Lower leg skin (tissue), 4 donors: ENCODE results near the gene OR1E2. TPM values are rescaled to one million over a fixed set of nuclear protein-coding genes. Genes with fewer than 3 reads are reported as not detected.

Experiments
- DNase-seq, 2 donors: peaks; one replicate each; pipeline ENCODE4 v3.0.0-alpha.2; 2019; ENCODE audit warnings: low spot score in 2 of 2
- H3K4me3 ChIP-seq: fragments of 200-600 bp; sonication (generic); 2 replicates; pipeline ENCODE4 v1.5.1; 2017; ENCODE audit warnings: mild to moderate bottlenecking, low read depth; ENCODE audit not compliant: poor library complexity, severe bottlenecking
- CTCF ChIP-seq, 3 donors: fragments of 450-650 bp; IDR thresholded peaks; one replicate each; pipeline ENCODE4 v1.5.1; 2016; ENCODE audit warnings: antibody characterized with exemption in 3 of 3, mild to moderate bottlenecking in 3 of 3, moderate library complexity in 2 of 3
- POLR2A ChIP-seq, 2 donors: fragments of 450-650 bp; IDR thresholded peaks; one replicate each; pipeline ENCODE4 v1.6.1; 2016 to 2017; ENCODE audit warnings: antibody characterized with exemption in 2 of 2, mild to moderate bottlenecking in 1 of 2, moderate library complexity in 1 of 2
- WGBS, 2 donors: methylation state at CpG; one replicate each; pipeline ENCODE4 v1.1.5; 2018; 5-methylcytosine and 5-hydroxymethylcytosine counted together
- intact Hi-C: fragments of 100-400 bp; cut with DNase I; formaldehyde crosslinking; loops from one replicate; pipeline ENCODE4 v1.15.0; 2023; ENCODE audit warnings: low total_unique reads
- total RNA-seq, 4 donors: library from RNA; depleted of rRNA; stranded (reverse); fragments of >200 nt; gene quantifications; one replicate each; pipeline ENCODE4 v1.1.0, GENCODE V29; 2016

Gene OR1E2
- total RNA-seq, 4 donors from 2014 or later, result not detected

GRCh38 chr17:3385869-3386816, 47.5 kb downstream of the OR1E2 start, which contains the start of gene OR3A2:
OR3A2 (minus strand) TSS chr17:3386308.
- no peak for DNase-seq
- 35 to 38% methylated on average over 81 to 87 of the region's 92 CpGs for WGBS, 2 donors
- H3K4me3 ChIP-seq, result no peak within 1 kb of the TSS
- TF ChIP-seq CTCF (IDR thresholded peaks at IDR 0.05), result no peak
- no peak for TF ChIP-seq POLR2A (IDR thresholded peaks at IDR 0.05)
- intact Hi-C loops, result no loop called here

Other genes with a start within 250 kb of the OR1E2 start
- gene OR1A2, start 236.3 kb downstream of the OR1E2 start, total RNA-seq, result not detected
- gene OR1A1, start 226.2 kb downstream of the OR1E2 start, total RNA-seq, result not detected
- gene OR3A1, start 135.5 kb downstream of the OR1E2 start, total RNA-seq, result not detected
- 1 to 10 TPM in 1 of 4 donors, not detected in 3; 1.0 TPM for gene OR3A2, start 47.5 kb downstream of the OR1E2 start, total RNA-seq
- not detected for gene OR1E1, start 35.4 kb downstream of the OR1E2 start, total RNA-seq
- not detected for gene OR3A3, start 22.5 kb downstream of the OR1E2 start, total RNA-seq
- 1 to 10 TPM in 1 of 4 donors, not detected in 3; 1.6 TPM for gene SPATA22, start 38.0 kb upstream of the OR1E2 start, total RNA-seq
- gene ASPA, start 42.2 kb upstream of the OR1E2 start, total RNA-seq, result 1 to 10 TPM in 3 of 4 donors, under 1 TPM in 1; 0.69 to 3.2 (median 1.4) TPM
- 10 to 100 TPM; 21.8 to 33.2 (median 25.1) TPM for gene TRPV3, start 124.0 kb upstream of the OR1E2 start, total RNA-seq
- 1 to 10 TPM; 4.3 to 7.9 (median 5.2) TPM for gene TRPV1, start 175.6 kb upstream of the OR1E2 start, total RNA-seq
- 10 to 100 TPM; 18.2 to 30.3 (median 23.1) TPM for gene SHPK, start 202.4 kb upstream of the OR1E2 start, total RNA-seq
- 10 to 100 TPM; 23.7 to 40.0 (median 29.6) TPM for gene CTNS, start 202.9 kb upstream of the OR1E2 start, total RNA-seq
- gene TAX1BP3, start 234.7 kb upstream of the OR1E2 start, total RNA-seq, result 100 to 1,000 TPM in 3 of 4 donors, 10 to 100 TPM in 1; 90.5 to 181 (median 153) TPM
- gene EMC6, start 235.0 kb upstream of the OR1E2 start, total RNA-seq, result 10 to 100 TPM in 2 of 4 donors, 1 to 10 TPM in 2; 5.6 to 19.3 (median 10.6) TPM